Retinal pigment epithelial cell (primary cell): ENCODE results near the gene ABRAXAS1.

Source experiments
- DNase-seq: peaks from one replicate; pipeline ENCODE4 v3.0.0-alpha.2; 2010; ENCODE audit warnings: low read depth
- H3K4me3 ChIP-seq: 2 replicates; pipeline ENCODE4 v1.5.1; 2011; ENCODE audit warnings: mild to moderate bottlenecking, low read length, control low read depth, moderate library complexity
- CTCF ChIP-seq: conservative IDR thresholded peaks from 2 replicates; pipeline ENCODE4 v1.5.1; 2011; ENCODE audit warnings: low read depth, low read length, control low read depth, inconsistent platforms

The ABRAXAS1 gene

GRCh38 chr4:83440899-83441298, 44.0 kb downstream of the ABRAXAS1 start:
- no peak for TF ChIP-seq CTCF
- DNase-seq: no peak
- H3K4me3 ChIP-seq: no peak overlapping the region

- TF ChIP-seq CTCF: no peak
- no peak overlapping the region for H3K4me3 ChIP-seq
- DNase-seq: no peak
These were observed 44.6 kb downstream of the ABRAXAS1 start for GRCh38 chr4:83440148-83440814.

GRCh38 chr4:83438719-83439118, 46.2 kb downstream of the ABRAXAS1 start:
- no peak for TF ChIP-seq CTCF
- DNase-seq: no peak
- H3K4me3 ChIP-seq: no peak overlapping the region

- no peak for DNase-seq
- no peak for TF ChIP-seq CTCF
These were observed 48.2 kb downstream of the ABRAXAS1 start for GRCh38 chr4:83436680-83437079.

GRCh38 chr4:83431200-83431599, 53.7 kb downstream of the ABRAXAS1 start:
- no peak for TF ChIP-seq CTCF
- DNase-seq: no peak
- H3K4me3 ChIP-seq: no peak overlapping the region

More at GRCh38 chr4:83436680-83437079, 48.2 kb downstream of the ABRAXAS1 start:
- no peak overlapping the region for H3K4me3 ChIP-seq

- H3K4me3 ChIP-seq: no peak overlapping the region
- no peak for DNase-seq
- no peak for TF ChIP-seq CTCF
These were observed 66.7 kb downstream of the ABRAXAS1 start for GRCh38 chr4:83418211-83418610.

GRCh38 chr4:83417566-83417965, 67.3 kb downstream of the ABRAXAS1 start:
- no peak for DNase-seq
- H3K4me3 ChIP-seq: no peak overlapping the region
- TF ChIP-seq CTCF: no peak
